SU-DHL-6 (cell line): ENCODE measurements around the gene ABHD17B.

Source experiments
- H2AFZ ChIP-seq: fragments of 200-600 bp; sonication (generic); 2 replicates; pipeline ENCODE4 v1.6.1; 2014; ENCODE audit warnings: low read depth, mild to moderate bottlenecking, moderate library complexity, mixed read lengths, antibody characterized with exemption, low read length; ENCODE audit not compliant: severe bottlenecking
- H3F3A ChIP-seq: fragments of 200-600 bp; shearing (Covaris generic); 2 replicates; pipeline ENCODE4 v1.6.0; 2016; ENCODE audit warnings: antibody characterized with exemption, mild to moderate bottlenecking; ENCODE audit not compliant: insufficient read depth
- H3K27ac ChIP-seq: fragments of 200-600 bp; sonication (generic); 2 replicates; pipeline ENCODE4 v1.5.1; 2016; ENCODE audit warnings: low read depth, mild to moderate bottlenecking, low read length, moderate library complexity, mixed read lengths
- H3K27me3 ChIP-seq: fragments of 200-600 bp; sonication (generic), shearing (Covaris generic); 2 replicates; pipeline ENCODE4 v1.6.0; 2014; ENCODE audit warnings: mild to moderate bottlenecking, low read length
- H3K36me3 ChIP-seq: fragments of 200-600 bp; sonication (generic); 2 replicates; pipeline ENCODE4 v1.6.1; 2014; ENCODE audit warnings: mild to moderate bottlenecking, low read length, mixed read lengths
- H3K4me2 ChIP-seq: fragments of 300-600, 200-600 bp; shearing (Covaris generic), sonication (generic); 2 replicates; pipeline ENCODE4 v1.6.0; 2014; ENCODE audit warnings: low read length, low read depth, mild to moderate bottlenecking; ENCODE audit not compliant: poor library complexity, severe bottlenecking
- H3K4me3 ChIP-seq: fragments of 200-600 bp; sonication (generic); 2 replicates; pipeline ENCODE4 v1.5.1; 2014; ENCODE audit warnings: antibody characterized with exemption, low read length, mild to moderate bottlenecking, mixed read lengths; ENCODE audit not compliant: insufficient read depth, poor library complexity, severe bottlenecking
- H3K79me2 ChIP-seq: fragments of 200-600 bp; sonication (generic); 2 replicates; pipeline ENCODE4 v1.6.1; 2014; ENCODE audit warnings: mild to moderate bottlenecking, low read length, moderate library complexity; ENCODE audit not compliant: insufficient read depth
- H3K9ac ChIP-seq: fragments of 200-600 bp; sonication (generic); 2 replicates; pipeline ENCODE4 v1.7.0; 2014; ENCODE audit warnings: mild to moderate bottlenecking, low read length
- H3K9me2 ChIP-seq: fragments of 200-600 bp; sonication (generic); replicated peaks from 2 replicates; pipeline ENCODE4 v1.6.1; 2014; ENCODE audit warnings: low read length; ENCODE audit not compliant: insufficient read depth
- H3K9me3 ChIP-seq: fragments of 200-600 bp; sonication (generic); 2 replicates; pipeline ENCODE4 v1.6.1; 2014; ENCODE audit warnings: low read length, mixed read lengths; ENCODE audit not compliant: insufficient read depth
- H4K20me1 ChIP-seq: fragments of 200-600 bp; sonication (generic); 2 replicates; pipeline ENCODE4 v1.6.1; 2014; ENCODE audit warnings: low read depth, mild to moderate bottlenecking, antibody characterized with exemption, low read length, moderate library complexity, mixed read lengths
- EZH2phosphoT487 ChIP-seq: fragments of 200-600 bp; sonication (generic), shearing (Covaris generic); conservative IDR thresholded peaks from 2 replicates; pipeline ENCODE4 v1.6.1; 2018; ENCODE audit warnings: mild to moderate bottlenecking, antibody characterized with exemption, low read length, moderate library complexity, mixed read lengths
- TF ChIP-seq, protein P1 (sequence below): fragments of 200-600 bp; sonication (generic); IDR thresholded peaks from one replicate; pipeline ENCODE4 v1.5.1; 2017; ENCODE audit warnings: antibody characterized with exemption, mild to moderate bottlenecking, low read length, moderate library complexity; ENCODE audit not compliant: insufficient read depth, poor library complexity, severe bottlenecking

ABHD17B gene

DNA sequence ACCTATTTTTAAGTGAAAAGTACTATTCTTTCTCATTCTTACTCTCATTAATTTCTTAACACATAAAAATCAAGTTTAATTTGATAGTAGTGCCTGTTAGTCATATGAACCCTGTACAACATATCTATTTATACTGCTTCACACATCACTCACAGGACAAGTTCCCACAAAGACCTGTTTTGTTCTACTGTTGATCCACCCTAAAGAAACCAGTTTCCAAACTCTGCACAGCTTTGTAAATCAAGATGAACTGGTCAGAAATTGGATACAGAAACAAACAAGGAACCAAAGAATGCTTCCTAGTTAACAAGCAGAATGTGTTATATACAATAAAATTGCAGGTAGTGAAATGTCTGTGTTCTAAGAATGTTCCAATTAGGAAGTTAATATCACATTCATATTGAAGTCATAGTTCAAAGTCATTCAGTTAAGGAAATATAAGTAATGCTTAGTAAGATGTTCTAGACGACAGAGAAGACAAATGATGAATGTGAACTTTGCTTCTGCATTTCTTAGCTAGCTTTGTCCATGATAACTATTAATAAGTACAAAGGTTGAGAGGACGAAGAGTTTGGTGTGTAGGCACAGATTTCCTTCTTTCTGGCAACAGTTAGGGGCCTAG is 33.9 kb upstream of the ABHD17B start:
- no peaks in the 10 kb centered on the region for H3K27me3 ChIP-seq
- TF ChIP-seq, protein P1, sequence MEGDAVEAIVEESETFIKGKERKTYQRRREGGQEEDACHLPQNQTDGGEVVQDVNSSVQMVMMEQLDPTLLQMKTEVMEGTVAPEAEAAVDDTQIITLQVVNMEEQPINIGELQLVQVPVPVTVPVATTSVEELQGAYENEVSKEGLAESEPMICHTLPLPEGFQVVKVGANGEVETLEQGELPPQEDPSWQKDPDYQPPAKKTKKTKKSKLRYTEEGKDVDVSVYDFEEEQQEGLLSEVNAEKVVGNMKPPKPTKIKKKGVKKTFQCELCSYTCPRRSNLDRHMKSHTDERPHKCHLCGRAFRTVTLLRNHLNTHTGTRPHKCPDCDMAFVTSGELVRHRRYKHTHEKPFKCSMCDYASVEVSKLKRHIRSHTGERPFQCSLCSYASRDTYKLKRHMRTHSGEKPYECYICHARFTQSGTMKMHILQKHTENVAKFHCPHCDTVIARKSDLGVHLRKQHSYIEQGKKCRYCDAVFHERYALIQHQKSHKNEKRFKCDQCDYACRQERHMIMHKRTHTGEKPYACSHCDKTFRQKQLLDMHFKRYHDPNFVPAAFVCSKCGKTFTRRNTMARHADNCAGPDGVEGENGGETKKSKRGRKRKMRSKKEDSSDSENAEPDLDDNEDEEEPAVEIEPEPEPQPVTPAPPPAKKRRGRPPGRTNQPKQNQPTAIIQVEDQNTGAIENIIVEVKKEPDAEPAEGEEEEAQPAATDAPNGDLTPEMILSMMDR = no peak
- TF ChIP-seq EZH2phosphoT487 = no peak
- no peak overlapping the region for H3K4me2 ChIP-seq
- no peaks in the 10 kb centered on the region for H3K9me2 ChIP-seq
- H4K20me1 ChIP-seq = no peaks in the 10 kb centered on the region; the same call in 1 of the 2 replicates
- H3K36me3 ChIP-seq = peaks cover 5% of the 10 kb centered on the region; the same call in 1 of the 2 replicates
- no peaks in the 10 kb centered on the region for H3K9me3 ChIP-seq
- no peak overlapping the region for H3K4me3 ChIP-seq
- H3K79me2 ChIP-seq = peaks cover 16% of the 10 kb centered on the region; the same call in 1 of the 2 replicates
- no peak overlapping the region for H3K27ac ChIP-seq
- H2AFZ ChIP-seq = no peak overlapping the region
- no peak overlapping the region for H3K9ac ChIP-seq
- H3F3A ChIP-seq = no peaks in the 10 kb centered on the region

DNA sequence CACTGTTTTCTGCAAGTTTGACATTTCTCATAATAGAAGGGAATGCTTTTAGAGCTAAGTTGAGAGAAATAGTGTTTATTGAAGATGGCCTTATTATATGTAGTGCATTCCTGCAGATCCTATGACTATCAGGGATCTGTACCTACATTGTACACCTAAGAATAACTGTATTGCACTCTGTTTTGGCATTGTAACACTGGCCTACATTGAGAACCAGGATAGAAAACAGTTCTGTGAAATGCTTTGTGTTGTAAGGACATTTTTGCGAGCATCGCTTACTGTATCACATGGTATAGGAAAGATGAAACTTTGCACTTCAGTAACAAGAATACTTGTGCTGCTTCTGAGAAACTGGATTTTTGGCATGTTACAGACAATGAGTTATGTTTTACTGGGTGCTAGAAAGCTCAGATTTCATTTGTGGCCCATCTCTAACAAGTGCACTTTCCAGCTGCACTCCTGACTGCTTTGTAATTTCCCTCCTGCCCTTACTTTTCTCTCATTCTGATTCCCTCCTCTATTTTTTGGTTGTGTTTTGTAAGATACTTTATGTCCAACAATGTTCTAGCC is 31.1 kb upstream of the ABHD17B start:
- TF ChIP-seq, protein P1 = no peak
- TF ChIP-seq EZH2phosphoT487 = no peak
- Histone ChIP-seq H3F3A (no peaks in the 10 kb centered on the region), H4K20me1 (peaks cover 8% of the 10 kb centered on the region), H3K4me3 (no peak overlapping the region), H3K27ac (no peak overlapping the region), H3K79me2 (peaks cover 20% of the 10 kb centered on the region; the same call in 1 of the 2 replicates), H3K27me3 (no peaks in the 10 kb centered on the region), H3K9me3 (no peaks in the 10 kb centered on the region), H3K36me3 (no peaks in the 10 kb centered on the region), H3K4me2 (no peak overlapping the region), H3K9me2 (no peaks in the 10 kb centered on the region), H3K9ac (no peak overlapping the region), H2AFZ (no peak overlapping the region)

DNA sequence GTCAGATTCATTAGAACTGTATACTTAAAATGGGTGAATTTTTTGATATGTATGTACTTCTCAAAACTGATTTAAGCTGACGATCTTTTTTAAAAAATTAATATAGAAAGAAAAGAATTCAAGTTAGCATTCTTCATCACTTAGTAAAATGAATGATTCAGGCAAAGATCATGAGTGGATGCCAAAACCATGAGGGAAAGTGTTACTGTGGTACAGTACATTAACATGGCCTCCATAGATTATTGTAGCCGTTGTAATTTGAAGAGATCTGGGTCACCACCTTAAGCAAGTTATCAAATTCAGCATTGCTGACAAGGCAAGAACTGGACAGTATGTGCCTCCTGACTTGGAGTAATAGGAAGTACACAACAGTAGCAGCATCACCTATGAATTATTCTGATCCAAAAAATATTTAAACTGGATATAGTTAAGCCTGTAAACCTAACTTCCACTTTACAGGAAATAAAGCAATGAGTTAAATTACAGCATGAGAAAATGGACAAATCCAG is 30.1 kb upstream of the ABHD17B start:
- TF ChIP-seq, protein P1 = no peak
- TF ChIP-seq EZH2phosphoT487 = no peak
- Histone ChIP-seq H3K9me2 (no peaks in the 10 kb centered on the region), H3K27ac (no peak overlapping the region), H3K4me3 (no peak overlapping the region), H3K36me3 (no peaks in the 10 kb centered on the region), H3K4me2 (no peak overlapping the region), H3F3A (no peaks in the 10 kb centered on the region), H2AFZ (no peak overlapping the region), H3K79me2 (peaks cover 28% of the 10 kb centered on the region; the same call in 1 of the 2 replicates), H3K9me3 (no peaks in the 10 kb centered on the region), H4K20me1 (peaks cover 8% of the 10 kb centered on the region), H3K27me3 (no peaks in the 10 kb centered on the region), H3K9ac (no peak overlapping the region)
